ENCODE measurements around the gene CASKIN1. TPM values are rescaled to one million over a fixed set of nuclear protein-coding genes. Genes with fewer than 3 reads are reported as not detected.

The CASKIN1 gene
- total and polyA plus RNA-seq, 8 donors, result 0.15 to 0.73 (median 0.37) TPM; not detected in 4

DNA sequence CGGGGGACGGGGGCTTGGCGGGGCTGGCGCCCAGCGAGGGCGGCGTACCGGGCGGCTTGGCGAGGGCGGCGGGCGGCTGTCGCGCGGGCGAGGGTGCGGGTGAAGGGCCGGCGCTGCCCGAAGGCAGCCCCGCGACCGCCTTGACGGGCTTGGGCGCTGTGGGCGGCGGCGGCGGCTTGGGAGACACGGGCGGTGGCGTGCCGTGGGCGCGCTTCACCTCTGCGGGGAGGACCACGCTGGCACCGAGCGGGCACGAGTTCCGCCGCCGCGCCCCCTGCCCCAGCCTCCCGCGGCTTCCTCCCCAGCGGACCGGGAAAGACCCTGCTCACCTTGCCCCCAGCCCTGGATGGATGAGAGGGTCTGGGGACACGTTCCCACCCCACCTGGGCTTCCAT lies 17.3 kb downstream of the CASKIN1 start:
- no peak for TF ChIP-seq POLR2A (IDR thresholded peaks at IDR 0.05)
- TF ChIP-seq, protein P1, sequence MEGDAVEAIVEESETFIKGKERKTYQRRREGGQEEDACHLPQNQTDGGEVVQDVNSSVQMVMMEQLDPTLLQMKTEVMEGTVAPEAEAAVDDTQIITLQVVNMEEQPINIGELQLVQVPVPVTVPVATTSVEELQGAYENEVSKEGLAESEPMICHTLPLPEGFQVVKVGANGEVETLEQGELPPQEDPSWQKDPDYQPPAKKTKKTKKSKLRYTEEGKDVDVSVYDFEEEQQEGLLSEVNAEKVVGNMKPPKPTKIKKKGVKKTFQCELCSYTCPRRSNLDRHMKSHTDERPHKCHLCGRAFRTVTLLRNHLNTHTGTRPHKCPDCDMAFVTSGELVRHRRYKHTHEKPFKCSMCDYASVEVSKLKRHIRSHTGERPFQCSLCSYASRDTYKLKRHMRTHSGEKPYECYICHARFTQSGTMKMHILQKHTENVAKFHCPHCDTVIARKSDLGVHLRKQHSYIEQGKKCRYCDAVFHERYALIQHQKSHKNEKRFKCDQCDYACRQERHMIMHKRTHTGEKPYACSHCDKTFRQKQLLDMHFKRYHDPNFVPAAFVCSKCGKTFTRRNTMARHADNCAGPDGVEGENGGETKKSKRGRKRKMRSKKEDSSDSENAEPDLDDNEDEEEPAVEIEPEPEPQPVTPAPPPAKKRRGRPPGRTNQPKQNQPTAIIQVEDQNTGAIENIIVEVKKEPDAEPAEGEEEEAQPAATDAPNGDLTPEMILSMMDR (IDR thresholded peaks at IDR 0.05), result no peak
- TF ChIP-seq EP300 (IDR thresholded peaks at IDR 0.05), result no peak
- no peak for TF ChIP-seq POLR2AphosphoS5 (IDR thresholded peaks at IDR 0.05)
- no peak for DNase-seq
- 36 to 58% (median 50%) methylated on average over 14 to 50 of the region's 50 CpGs for WGBS, 5 donors
- Histone ChIP-seq H3K27me3 (peaks cover 0 to 13% (median 0%) of the 10 kb centered on the region in 3 donors), H3K27ac (no peak overlapping the region), H3K4me3 (no peak overlapping the region), H3K4me1 (peaks cover 0 to 5% (median 3%) of the 10 kb centered on the region in 4 donors), H3K9me3 (no peaks in the 10 kb centered on the region), H3K36me3 (peaks cover 40 to 42% (median 41%) of the 10 kb centered on the region in 4 donors)
- intact Hi-C loops (cut with DNase I; ENCODE audit: low total_unique reads), result no loop called here

DNA sequence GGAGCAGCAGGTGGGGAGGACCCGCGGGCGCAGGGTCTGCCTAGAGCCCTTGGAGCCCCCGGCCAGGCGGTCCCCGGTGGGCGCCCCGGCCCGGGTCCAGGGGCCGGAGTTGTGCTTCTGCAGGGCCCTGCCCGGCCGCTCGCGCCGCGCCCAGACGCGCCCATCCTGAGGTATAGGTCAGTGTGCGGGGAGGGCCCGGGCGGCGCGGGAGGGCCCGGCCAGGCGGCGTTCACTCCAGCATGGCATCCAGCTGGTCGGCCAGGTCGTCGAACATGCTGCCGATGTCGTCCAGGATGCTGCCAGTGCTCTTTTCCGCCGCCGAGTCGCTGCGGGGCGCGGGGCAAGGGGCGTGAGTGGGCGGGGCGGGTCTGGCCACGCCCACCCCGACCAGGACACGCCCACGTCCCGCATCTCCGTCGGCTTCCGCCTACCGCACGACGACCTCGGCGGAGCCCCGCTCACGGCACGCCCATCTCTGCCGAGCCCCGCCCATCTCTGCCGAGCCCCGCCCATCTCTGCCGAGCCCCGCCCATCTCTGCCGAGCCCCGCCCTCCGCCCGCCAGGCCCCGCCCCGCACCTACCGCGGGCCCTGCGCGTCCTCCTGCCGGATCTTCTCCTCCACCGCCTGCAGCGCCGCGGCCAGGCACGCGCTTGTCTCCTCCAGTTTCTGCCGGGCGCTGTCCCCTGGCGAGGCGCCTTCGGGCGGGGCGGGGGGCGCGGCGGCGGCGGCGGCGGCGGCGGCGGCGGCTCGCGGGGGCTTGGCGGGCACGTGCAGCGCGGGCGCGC lies 17.9 kb downstream of the CASKIN1 start:
- Histone ChIP-seq H3K36me3 (peaks cover 46 to 48% (median 47%) of the 10 kb centered on the region in 4 donors), H3K9me3 (no peaks in the 10 kb centered on the region), H3K27me3 (peaks cover 0 to 13% (median 0%) of the 10 kb centered on the region in 3 donors), H3K4me1 (peaks cover 0 to 11% (median 5%) of the 10 kb centered on the region in 4 donors), H3K27ac (no peak overlapping the region), H3K4me3 (no peak overlapping the region)
- no peak for TF ChIP-seq POLR2A (IDR thresholded peaks at IDR 0.05)
- TF ChIP-seq POLR2AphosphoS5 (IDR thresholded peaks at IDR 0.05), result no peak
- 35 to 59% (median 43%) methylated on average over 23 to 105 of the region's 106 CpGs for WGBS, 5 donors
- intact Hi-C loops (cut with DNase I; ENCODE audit: low total_unique reads), result no loop called here
- DNase-seq, result peak in 1 of 2 donors; percentile 78

DNA sequence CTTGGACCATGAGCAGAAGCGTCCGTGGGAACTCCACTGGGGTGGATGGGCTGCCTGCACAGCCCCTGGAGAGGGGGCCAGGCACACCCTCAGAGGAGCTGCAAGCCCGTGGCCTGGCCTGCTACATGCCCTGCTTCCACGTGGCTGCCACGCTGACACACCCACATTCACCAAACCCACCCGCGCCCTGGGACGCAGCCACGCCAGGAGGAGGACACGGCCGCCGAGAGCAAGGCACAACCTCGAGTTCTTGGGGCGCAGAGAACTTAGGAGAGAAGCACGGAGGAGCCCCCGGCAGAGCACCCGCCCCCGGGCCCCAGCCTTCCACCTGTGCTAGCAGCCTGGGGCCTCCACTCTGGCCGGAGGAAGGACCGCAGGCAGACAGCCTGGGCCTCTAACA lies 18.8 kb downstream of the CASKIN1 start:
- H3K4me1 ChIP-seq, result peaks cover 0 to 13% (median 5%) of the 10 kb centered on the region in 4 donors
- H3K27me3 ChIP-seq, result peaks cover 0 to 13% (median 0%) of the 10 kb centered on the region in 3 donors
- 91 to 96% (median 95%) methylated on average over 19 to 20 of the region's 20 CpGs for WGBS, 5 donors
- H3K9me3 ChIP-seq, result no peaks in the 10 kb centered on the region
- no peak overlapping the region for H3K27ac ChIP-seq
- peaks cover 53 to 58% (median 57%) of the 10 kb centered on the region in 4 donors for H3K36me3 ChIP-seq
- intact Hi-C loops (cut with DNase I; ENCODE audit: low total_unique reads), result no loop called here
- no peak for DNase-seq
- no peak overlapping the region for H3K4me3 ChIP-seq
- TF ChIP-seq POLR2A (IDR thresholded peaks at IDR 0.05) (no peak), POLR2AphosphoS5 (IDR thresholded peaks at IDR 0.05) (no peak), EP300 (IDR thresholded peaks at IDR 0.05) (no peak)
- TF ChIP-seq, protein P1 (IDR thresholded peaks at IDR 0.05), result no peak

DNA sequence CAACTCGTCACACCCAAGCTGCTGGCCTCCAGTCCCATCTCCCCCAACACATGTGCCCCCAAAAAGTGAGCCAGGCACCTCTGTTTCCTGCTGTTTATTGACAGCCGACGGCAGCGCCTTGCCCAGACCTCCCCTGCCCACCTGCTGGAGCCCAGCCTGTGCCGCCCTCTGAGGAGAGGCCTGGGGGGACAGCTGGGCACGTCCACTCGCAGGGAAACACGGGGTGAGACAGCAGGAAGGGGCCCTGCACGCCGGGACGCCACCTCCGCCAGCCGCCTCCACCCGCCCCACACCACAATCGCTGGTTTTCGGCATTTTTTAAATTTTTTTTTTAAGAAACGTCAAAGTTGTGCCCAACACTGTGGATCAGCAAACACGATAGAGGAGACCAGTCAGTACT lies 19.3 kb downstream of the CASKIN1 start:
- Histone ChIP-seq H3K27ac (no peak overlapping the region), H3K9me3 (no peaks in the 10 kb centered on the region), H3K4me1 (peaks cover 0 to 13% (median 5%) of the 10 kb centered on the region in 4 donors), H3K27me3 (peaks cover 0 to 13% (median 0%) of the 10 kb centered on the region in 3 donors), H3K36me3 (peaks cover 57 to 62% (median 61%) of the 10 kb centered on the region in 4 donors), H3K4me3 (no peak overlapping the region)
- no peak for DNase-seq
- intact Hi-C loops (cut with DNase I; ENCODE audit: low total_unique reads), result no loop called here
- WGBS, 5 donors, result 88 to 94% (median 91%) methylated on average over 18 of the region's 18 CpGs
- TF ChIP-seq EP300 (IDR thresholded peaks at IDR 0.05) (no peak), POLR2AphosphoS5 (IDR thresholded peaks at IDR 0.05) (no peak), POLR2A (IDR thresholded peaks at IDR 0.05) (no peak)
- TF ChIP-seq, protein P1 (IDR thresholded peaks at IDR 0.05), result no peak

Data from stomach (tissue), 9 donors.